SK-N-MC (cell line): ENCODE measurements around the gene CPT1B.
"Not testable (repeated sequence)": the region's sequence is repeated elsewhere in the genome, so short reads cannot be mapped to it uniquely, and the experiment has no call there.

ENCODE experiments used
- EZH2 ChIP-seq: fragments of 200-600 bp; sonication (generic); IDR thresholded peaks from one replicate; pipeline ENCODE4 v1.6.1; 2017; ENCODE audit warnings: antibody characterized with exemption
- FOXP2 ChIP-seq: optimal IDR thresholded peaks from 2 replicates; pipeline ENCODE3; 2011; ENCODE audit warnings: mild to moderate bottlenecking, moderate library complexity; ENCODE audit not compliant: insufficient read depth; ENCODE audit errors: extremely low read length, control extremely low read depth
- POLR2AphosphoS5 ChIP-seq: IDR thresholded peaks from 2 replicates; pipeline ENCODE4 v1.6.1; 2012; ENCODE audit warnings: mild to moderate bottlenecking, low read depth, low read length, borderline replicate concordance

DNA sequence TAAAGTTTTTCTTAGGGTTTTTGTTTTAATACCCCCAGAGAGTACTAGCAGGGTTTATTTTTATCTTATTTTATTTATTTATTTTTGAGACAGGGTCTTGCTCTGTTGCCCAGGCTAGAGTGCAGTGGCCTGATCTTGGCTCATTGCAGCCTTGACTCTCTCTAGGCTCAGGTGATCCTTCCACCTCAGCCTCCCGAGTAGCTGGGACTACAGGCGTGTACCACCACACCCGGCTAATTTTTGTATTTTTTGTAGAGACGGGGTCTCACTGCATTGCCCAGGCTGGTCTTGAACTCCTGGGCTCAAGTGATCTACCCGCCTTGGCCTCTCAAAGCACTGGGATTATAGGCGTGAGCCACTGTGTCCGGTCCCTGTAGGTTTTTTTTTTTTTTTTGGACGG, 58.0 kb downstream of the CPT1B start:
- TF ChIP-seq POLR2AphosphoS5, EZH2, FOXP2: not testable (repeated sequence)
